GM23338 (cell line): ENCODE measurements around the gene CHRNA4. TPM values are rescaled to one million over a fixed set of nuclear protein-coding genes. Genes with fewer than 3 reads are reported as not detected.
A peak's percentile ranks its signal among the peaks of the same experiment; 100 is the strongest.

Source experiments
- ATAC-seq: fragments of 200-7000 bp; cut with Tn5 transposase; 3 replicates; pipeline ENCODE4 v1.9.1; 2020
- DNase-seq: peaks from one replicate; pipeline ENCODE4 v3.0.0-alpha.2; 2015; ENCODE audit warnings: low spot score
- H2AFZ ChIP-seq: fragments of 200-600 bp; sonication (generic); 2 replicates; pipeline ENCODE4 v1.8.0; 2016; ENCODE audit warnings: antibody characterized with exemption, mild to moderate bottlenecking, moderate library complexity
- H3F3A ChIP-seq: fragments of 200-600 bp; sonication (generic); replicated peaks from 2 replicates; pipeline ENCODE4 v1.8.0; 2017; ENCODE audit warnings: antibody characterized with exemption, mixed run types, low read depth
- H3K27ac ChIP-seq: fragments of 200-600 bp; sonication (generic); 2 replicates; pipeline ENCODE4 v1.6.1; 2016; ENCODE audit warnings: low read depth
- H3K27me3 ChIP-seq: fragments of 200-600 bp; sonication (generic); 2 replicates; pipeline ENCODE4 v1.8.0; 2016; ENCODE audit warnings: mild to moderate bottlenecking, mixed run types, moderate library complexity; ENCODE audit not compliant: insufficient read depth
- H3K36me3 ChIP-seq: fragments of 200-600 bp; sonication (generic); 2 replicates; pipeline ENCODE4 v1.8.0; 2016; ENCODE audit warnings: mild to moderate bottlenecking; ENCODE audit not compliant: insufficient read depth
- H3K4me1 ChIP-seq: fragments of 200-600 bp; sonication (generic); 2 replicates; pipeline ENCODE4 v1.8.0; 2016; ENCODE audit warnings: mild to moderate bottlenecking, moderate library complexity; ENCODE audit not compliant: insufficient read depth
- H3K4me2 ChIP-seq: fragments of 200-600 bp; sonication (generic); 2 replicates; pipeline ENCODE4 v1.7.1; 2017; ENCODE audit warnings: mixed run types
- H3K4me3 ChIP-seq: fragments of 200-600 bp; sonication (generic); 2 replicates; pipeline ENCODE4 v1.6.1; 2016; ENCODE audit warnings: mixed run types
- H3K79me2 ChIP-seq: fragments of 200-600 bp; sonication (generic); replicated peaks from 2 replicates; pipeline ENCODE4 v1.8.0; 2017; ENCODE audit warnings: mild to moderate bottlenecking; ENCODE audit not compliant: insufficient read depth
- H3K9me2 ChIP-seq: fragments of 200-600 bp; sonication (generic); 2 replicates; pipeline ENCODE4 v1.8.0; 2017; ENCODE audit not compliant: insufficient read depth
- H4K20me1 ChIP-seq: fragments of 200-600 bp; sonication (generic); replicated peaks from 2 replicates; pipeline ENCODE4 v1.8.0; 2017; ENCODE audit warnings: mild to moderate bottlenecking; ENCODE audit not compliant: insufficient read depth
- H3K27ac Mint-ChIP-seq: 2 replicates; pipeline ENCODE4 v1.8.0; 2020; ENCODE audit warnings: inconsistent platforms, mild to moderate bottlenecking, moderate library complexity, mixed read lengths
- H3K27me3 Mint-ChIP-seq: 3 replicates; pipeline ENCODE4 v1.8.0; 2022; ENCODE audit warnings: low read depth, mild to moderate bottlenecking, moderate library complexity, mixed read lengths, inconsistent platforms; ENCODE audit not compliant: insufficient read depth, poor library complexity
- H3K36me3 Mint-ChIP-seq: 3 replicates; pipeline ENCODE4 v1.8.0; 2021; ENCODE audit warnings: low read depth, mild to moderate bottlenecking, inconsistent platforms, moderate library complexity, mixed read lengths
- H3K4me1 Mint-ChIP-seq: 3 replicates; pipeline ENCODE4 v1.8.0; 2020; ENCODE audit warnings: mild to moderate bottlenecking, inconsistent platforms, mixed read lengths
- H3K4me3 Mint-ChIP-seq: 3 replicates; pipeline ENCODE4 v1.8.0; 2021; ENCODE audit warnings: moderate library complexity, mild to moderate bottlenecking, inconsistent platforms, mixed read lengths
- H3K9me3 Mint-ChIP-seq: 3 replicates; pipeline ENCODE4 v1.8.0; 2020; ENCODE audit warnings: moderate library complexity, mild to moderate bottlenecking, inconsistent platforms, mixed read lengths
- CREB1 ChIP-seq: fragments of 250-450 bp; sonication (Bioruptor Pico); IDR thresholded peaks from 2 replicates; pipeline ENCODE4 v1.5.0; 2020; ENCODE audit warnings: low read depth, mild to moderate bottlenecking, moderate library complexity
- EZH2 ChIP-seq: fragments of 200-600 bp; sonication (generic); IDR thresholded peaks from one replicate; pipeline ENCODE4 v1.8.0; 2017; ENCODE audit warnings: antibody characterized with exemption, mild to moderate bottlenecking, low read depth; ENCODE audit not compliant: unreplicated experiment
- EZH2phosphoT487 ChIP-seq: fragments of 200-600 bp; sonication (generic); IDR thresholded peaks from one replicate; pipeline ENCODE4 v1.8.1; 2018; ENCODE audit warnings: antibody characterized with exemption; ENCODE audit not compliant: unreplicated experiment
- JUNB ChIP-seq: IDR thresholded peaks from one replicate; pipeline ENCODE4 v1.6.1; 2016; ENCODE audit warnings: antibody characterized with exemption; ENCODE audit not compliant: unreplicated experiment
- POLR2AphosphoS5 ChIP-seq: IDR thresholded peaks from 2 replicates; pipeline ENCODE4 v1.6.1; 2016; ENCODE audit warnings: antibody characterized with exemption, low read depth
- STAT1 ChIP-seq: IDR thresholded peaks from one replicate; pipeline ENCODE4 v1.6.1; 2016; ENCODE audit warnings: antibody characterized with exemption; ENCODE audit not compliant: unreplicated experiment
- ZNF114 ChIP-seq: fragments of 250-450 bp; sonication (Bioruptor Pico); IDR thresholded peaks from 2 replicates; pipeline ENCODE4 v1.5.0; 2020; ENCODE audit warnings: mild to moderate bottlenecking, moderate library complexity
- ZNF331 ChIP-seq: fragments of 250-450 bp; sonication (Bioruptor Pico); IDR thresholded peaks from 2 replicates; pipeline ENCODE4 v1.5.0; 2020; ENCODE audit warnings: low read depth, mild to moderate bottlenecking, moderate library complexity
- polyA plus RNA-seq: library from polyadenylated mRNA; unstranded; fragments of >200 nt; fragmentation: Nextera tagmentation; extraction: Ambion mirVana; gene quantifications from 2 replicates; pipeline ENCODE4 v1.2.1, GENCODE V29; 2016
- total RNA-seq: library from RNA; depleted of rRNA; stranded (reverse); fragments of >200 nt; shearing (Covaris generic); gene quantifications from 2 replicates; pipeline ENCODE4 v1.2.3, GENCODE V29; 2014
- TF ChIP-seq, protein P1 (sequence below), 2 experiments: fragments of 200-600 bp in 1 of 2; sonication (generic) in 1 of 2; conservative IDR thresholded peaks; 2 replicates each; pipeline versions ENCODE4 v1.5.1 to v1.6.1; 2016 to 2017; ENCODE audit warnings: antibody characterized with exemption in 2 of 2, low read depth in 2 of 2, mild to moderate bottlenecking in 2 of 2, moderate library complexity in 1 of 2

Gene CHRNA4
- total and polyA plus RNA-seq, 2 experiments from 2014 or later, result 2.7 to 3.9 TPM

DNA sequence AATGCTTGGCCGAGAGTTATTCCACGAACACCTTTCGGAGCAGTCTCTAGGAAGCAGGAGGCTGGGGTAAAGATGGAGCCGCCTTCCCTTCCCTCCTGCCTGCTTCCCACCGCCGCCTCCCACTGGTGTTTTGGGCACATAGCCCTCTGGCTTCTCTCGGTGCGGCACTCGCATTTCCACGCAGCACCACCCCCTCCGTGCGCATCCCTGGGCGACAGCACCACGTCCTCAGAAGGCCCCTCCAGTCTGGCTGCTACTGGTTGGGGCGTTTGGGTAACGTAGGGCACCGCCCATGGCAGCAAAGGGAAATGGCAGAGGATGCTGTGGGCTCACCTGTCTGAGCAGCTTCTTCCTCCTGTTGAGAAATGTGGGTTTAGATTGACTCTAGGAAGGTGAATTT lies 65.7 kb downstream of the CHRNA4 start:
- TF ChIP-seq, protein P1, sequence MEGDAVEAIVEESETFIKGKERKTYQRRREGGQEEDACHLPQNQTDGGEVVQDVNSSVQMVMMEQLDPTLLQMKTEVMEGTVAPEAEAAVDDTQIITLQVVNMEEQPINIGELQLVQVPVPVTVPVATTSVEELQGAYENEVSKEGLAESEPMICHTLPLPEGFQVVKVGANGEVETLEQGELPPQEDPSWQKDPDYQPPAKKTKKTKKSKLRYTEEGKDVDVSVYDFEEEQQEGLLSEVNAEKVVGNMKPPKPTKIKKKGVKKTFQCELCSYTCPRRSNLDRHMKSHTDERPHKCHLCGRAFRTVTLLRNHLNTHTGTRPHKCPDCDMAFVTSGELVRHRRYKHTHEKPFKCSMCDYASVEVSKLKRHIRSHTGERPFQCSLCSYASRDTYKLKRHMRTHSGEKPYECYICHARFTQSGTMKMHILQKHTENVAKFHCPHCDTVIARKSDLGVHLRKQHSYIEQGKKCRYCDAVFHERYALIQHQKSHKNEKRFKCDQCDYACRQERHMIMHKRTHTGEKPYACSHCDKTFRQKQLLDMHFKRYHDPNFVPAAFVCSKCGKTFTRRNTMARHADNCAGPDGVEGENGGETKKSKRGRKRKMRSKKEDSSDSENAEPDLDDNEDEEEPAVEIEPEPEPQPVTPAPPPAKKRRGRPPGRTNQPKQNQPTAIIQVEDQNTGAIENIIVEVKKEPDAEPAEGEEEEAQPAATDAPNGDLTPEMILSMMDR (conservative IDR thresholded peaks at IDR 0.05; ENCODE audit: low read depth in 2 of 2), result peak; percentile 7 to 39; a peak in 2 of 4 replicates
- TF ChIP-seq STAT1, result no peak
- H3K9me2 ChIP-seq, result no peaks in the 10 kb centered on the region
- 0 out of 2 replicates have a peak overlapping the region, but pooled peaks have one; percentile 28 for H2AFZ ChIP-seq
- Mint-ChIP-seq H3K27me3 (peaks cover 32% of the 10 kb centered on the region), H3K4me3 (peak overlapping the region; percentile 48), H3K9me3 (no peaks in the 10 kb centered on the region), H3K27ac (no peak overlapping the region), H3K4me1 (peaks cover 21% of the 10 kb centered on the region), H3K36me3 (no peaks in the 10 kb centered on the region)
- no peaks in the 10 kb centered on the region for H3K36me3 ChIP-seq
- H3K4me3 ChIP-seq, result peak overlapping the region; percentile 36; the same call in 1 of the 2 replicates
- no peak overlapping the region for H3K27ac ChIP-seq
- no peaks in the 10 kb centered on the region for H4K20me1 ChIP-seq
- no peaks in the 10 kb centered on the region for H3K79me2 ChIP-seq
- H3K4me2 ChIP-seq, result peak overlapping the region; percentile 62
- peaks cover 21% of the 10 kb centered on the region for H3K4me1 ChIP-seq
- no peak for DNase-seq
- no peaks in the 10 kb centered on the region for H3F3A ChIP-seq
- H3K27me3 ChIP-seq, result no peaks in the 10 kb centered on the region
- peak; percentile 8 for ATAC-seq

DNA sequence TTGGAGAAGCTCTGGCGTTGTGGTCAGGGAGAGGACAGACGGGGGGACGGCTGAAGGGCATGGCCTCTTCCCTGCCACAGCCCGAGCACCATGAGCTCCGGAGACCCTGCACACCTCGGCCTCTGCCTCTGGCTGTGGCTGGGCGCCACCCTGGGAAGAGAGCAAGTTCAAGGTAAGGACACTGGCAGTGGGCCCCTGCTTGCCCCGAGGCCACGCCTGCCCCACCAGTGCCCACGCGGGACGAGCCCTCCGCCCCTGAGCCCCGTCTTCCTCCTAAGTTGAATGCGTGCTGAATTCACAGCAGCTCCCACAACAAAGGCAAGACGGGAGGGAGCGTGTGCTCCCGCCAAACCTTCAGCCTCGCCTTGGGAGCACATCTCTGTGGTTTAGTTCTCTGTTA lies 66.1 kb downstream of the CHRNA4 start:
- Histone ChIP-seq H3K27me3 (no peaks in the 10 kb centered on the region), H3K4me2 (no peak overlapping the region; the same call in 1 of the 2 replicates), H3K79me2 (no peaks in the 10 kb centered on the region)

DNA sequence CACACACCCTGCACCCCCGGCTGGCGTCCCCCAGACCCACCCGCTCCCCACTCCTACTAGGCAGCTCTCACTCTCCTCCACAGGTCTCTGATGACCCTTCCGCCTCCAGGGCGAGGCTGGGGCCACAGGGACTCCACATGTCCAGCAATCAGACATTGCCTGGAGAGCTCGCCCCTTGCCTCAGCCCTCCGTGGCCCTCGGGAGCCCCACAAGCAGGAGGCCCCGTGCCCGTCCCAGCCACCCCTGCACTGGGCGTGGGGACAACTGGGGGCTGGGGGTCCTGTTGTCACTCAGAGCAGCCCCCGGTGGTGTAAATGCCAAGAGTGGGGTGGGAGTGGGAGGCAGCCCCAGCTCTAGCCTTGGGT lies 66.6 kb downstream of the CHRNA4 start:
- TF ChIP-seq CREB1 (CRISPR knock-in tag), result no peak
- TF ChIP-seq, protein P1 (conservative IDR thresholded peaks at IDR 0.05; ENCODE audit: low read depth in 2 of 2), result no peak
- H3K27ac ChIP-seq, result no peak overlapping the region
- no peaks in the 10 kb centered on the region for H4K20me1 ChIP-seq
- no peak overlapping the region for H3K4me3 Mint-ChIP-seq
- H3K36me3 ChIP-seq, result no peaks in the 10 kb centered on the region
- DNase-seq (no peak), ATAC-seq (no peak)
- no peaks in the 10 kb centered on the region for H3K79me2 ChIP-seq
- no peaks in the 10 kb centered on the region for H3K27me3 ChIP-seq
- no peaks in the 10 kb centered on the region for H3F3A ChIP-seq
- no peak overlapping the region for H3K4me3 ChIP-seq
- H3K27me3 Mint-ChIP-seq, result peaks cover 31% of the 10 kb centered on the region
- no peaks in the 10 kb centered on the region for H3K9me2 ChIP-seq
- no peak overlapping the region for H3K4me2 ChIP-seq
- peaks cover 21% of the 10 kb centered on the region for H3K4me1 Mint-ChIP-seq
- no peaks in the 10 kb centered on the region for H3K36me3 Mint-ChIP-seq
- H3K9me3 Mint-ChIP-seq, result no peaks in the 10 kb centered on the region
- no peak overlapping the region for H2AFZ ChIP-seq
- H3K27ac Mint-ChIP-seq, result no peak overlapping the region
- peaks cover 22% of the 10 kb centered on the region for H3K4me1 ChIP-seq

More for the DNA sequence above, 66.1 kb downstream of the CHRNA4 start:
- Mint-ChIP-seq H3K4me1 (peaks cover 21% of the 10 kb centered on the region), H3K27me3 (peaks cover 31% of the 10 kb centered on the region), H3K4me3 (peak overlapping the region; percentile 48; the same call in 1 of the 3 replicates), H3K27ac (no peak overlapping the region), H3K36me3 (no peaks in the 10 kb centered on the region), H3K9me3 (no peaks in the 10 kb centered on the region)
- Histone ChIP-seq H4K20me1 (no peaks in the 10 kb centered on the region), H3K4me1 (peaks cover 22% of the 10 kb centered on the region), H2AFZ (no peak overlapping the region), H3K9me2 (no peaks in the 10 kb centered on the region), H3K36me3 (no peaks in the 10 kb centered on the region), H3K27ac (no peak overlapping the region), H3K4me3 (no peak overlapping the region), H3F3A (no peaks in the 10 kb centered on the region)
- DNase-seq, result no peak
- TF ChIP-seq JUNB (no peak), EZH2phosphoT487 (no peak), ZNF331 (CRISPR knock-in tag) (no peak), POLR2AphosphoS5 (no peak), ZNF114 (CRISPR knock-in tag) (no peak), STAT1 (no peak), EZH2 (no peak)
- no peak for ATAC-seq
